ENCODE measurements around the gene CYGB. TPM values are rescaled to one million over a fixed set of nuclear protein-coding genes. Genes with fewer than 3 reads are reported as not detected.

CYGB gene
- total and polyA plus RNA-seq, 9 of the 15 experiments (the other 6 are each of a cell fraction or from before 2014, with no cell fraction given) = 0.08 to 0.95 (median 0.18) TPM; not detected in 5

GRCh38 chr17:76566988-76567431, 29.5 kb upstream of the CYGB start (continued):
- TF ChIP-seq ZNF561 (CRISPR knock-in tag; conservative IDR thresholded peaks at IDR 0.05) = no peak
- no peak for TF ChIP-seq ELK3 (CRISPR knock-in tag; IDR thresholded peaks at IDR 0.05)
- no peak for TF ChIP-seq IFI16 (CRISPR knock-in tag; IDR thresholded peaks at IDR 0.05)
- TF ChIP-seq, protein P1, sequence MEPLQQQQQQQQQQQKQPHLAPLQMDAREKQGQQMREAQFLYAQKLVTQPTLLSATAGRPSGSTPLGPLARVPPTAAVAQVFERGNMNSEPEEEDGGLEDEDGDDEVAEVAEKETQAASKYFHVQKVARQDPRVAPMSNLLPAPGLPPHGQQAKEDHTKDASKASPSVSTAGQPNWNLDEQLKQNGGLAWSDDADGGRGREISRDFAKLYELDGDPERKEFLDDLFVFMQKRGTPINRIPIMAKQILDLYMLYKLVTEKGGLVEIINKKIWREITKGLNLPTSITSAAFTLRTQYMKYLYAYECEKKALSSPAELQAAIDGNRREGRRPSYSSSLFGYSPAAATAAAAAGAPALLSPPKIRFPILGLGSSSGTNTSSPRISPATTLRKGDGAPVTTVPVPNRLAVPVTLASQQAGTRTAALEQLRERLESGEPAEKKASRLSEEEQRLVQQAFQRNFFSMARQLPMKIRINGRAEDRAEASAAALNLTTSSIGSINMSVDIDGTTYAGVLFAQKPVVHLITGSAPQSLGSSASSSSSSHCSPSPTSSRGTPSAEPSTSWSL (CRISPR knock-in tag; IDR thresholded peaks at IDR 0.05; ENCODE audit: borderline replicate concordance) = no peak
- TF ChIP-seq GABPA (tag; conservative IDR thresholded peaks at IDR 0.05; ENCODE audit: low read depth) = no peak
- peak; percentile 13; the same call in 1 of the 2 replicates for TF ChIP-seq MYNN (IDR thresholded peaks at IDR 0.05)
- no peak for TF ChIP-seq MYNN (CRISPR knock-in tag; IDR thresholded peaks at IDR 0.05)
- no peak for TF ChIP-seq BCL6 (CRISPR knock-in tag; IDR thresholded peaks at IDR 0.05)
- TF ChIP-seq SUPT5H (IDR thresholded peaks at IDR 0.05) = peak; percentile 27
- TF ChIP-seq CHD4 (IDR thresholded peaks at IDR 0.05; ENCODE audit: insufficient read depth, insufficient replicate concordance, low read depth, low read length, poor library complexity, severe bottlenecking) = no peak
- no peak for TF ChIP-seq ZFP91 (CRISPR knock-in tag; IDR thresholded peaks at IDR 0.05)
- TF ChIP-seq HMGN3 (IDR thresholded peaks at IDR 0.05; ENCODE audit: borderline replicate concordance, extremely low read depth, insufficient read length, low read depth, low read length) = no peak
- no peak for TF ChIP-seq NUFIP1 (IDR thresholded peaks at IDR 0.05; ENCODE audit: partially characterized antibody)
- TF ChIP-seq JUN (IDR thresholded peaks at IDR 0.05; ENCODE audit: borderline replicate concordance, low read depth, low read length) = no peak
- TF ChIP-seq JUN (CRISPR knock-in tag; IDR thresholded peaks at IDR 0.05; ENCODE audit: borderline replicate concordance) = no peak
- TF ChIP-seq KAT8 (IDR thresholded peaks at IDR 0.05; ENCODE audit: low read depth) = no peak
- TF ChIP-seq NONO (IDR thresholded peaks at IDR 0.05; ENCODE audit: low read depth in 2 of 2, low read length in 1 of 2) = no peak
- TF ChIP-seq, protein P2, sequence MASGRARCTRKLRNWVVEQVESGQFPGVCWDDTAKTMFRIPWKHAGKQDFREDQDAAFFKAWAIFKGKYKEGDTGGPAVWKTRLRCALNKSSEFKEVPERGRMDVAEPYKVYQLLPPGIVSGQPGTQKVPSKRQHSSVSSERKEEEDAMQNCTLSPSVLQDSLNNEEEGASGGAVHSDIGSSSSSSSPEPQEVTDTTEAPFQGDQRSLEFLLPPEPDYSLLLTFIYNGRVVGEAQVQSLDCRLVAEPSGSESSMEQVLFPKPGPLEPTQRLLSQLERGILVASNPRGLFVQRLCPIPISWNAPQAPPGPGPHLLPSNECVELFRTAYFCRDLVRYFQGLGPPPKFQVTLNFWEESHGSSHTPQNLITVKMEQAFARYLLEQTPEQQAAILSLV (tag; IDR thresholded peaks at IDR 0.05) = no peak
- no peak for TF ChIP-seq BCOR (IDR thresholded peaks at IDR 0.05)
- TF ChIP-seq PHF20 (IDR thresholded peaks at IDR 0.05; ENCODE audit: partially characterized antibody) = no peak
- no peak for TF ChIP-seq MCM7 (IDR thresholded peaks at IDR 0.05)
- no peak for TF ChIP-seq DLX4 (CRISPR knock-in tag; IDR thresholded peaks at IDR 0.05)
- TF ChIP-seq NFE2L1 (tag; IDR thresholded peaks at IDR 0.05; ENCODE audit: borderline replicate concordance, low read depth) = no peak

All from K562 (cell line).